ENCODE measurements around the gene PRXL2B. TPM values are rescaled to one million over a fixed set of nuclear protein-coding genes. Genes with fewer than 3 reads are reported as not detected.

Gene PRXL2B
- total RNA-seq, 1 donor from 2014 or later, result 26.3 TPM

- peak overlapping the region; percentile 96 for H3K27ac ChIP-seq
- peaks cover 41% of the 10 kb centered on the region for H3K4me1 ChIP-seq
- intact Hi-C loops (cut with DNase I), result no loop called here
- ATAC-seq, result no peak
- peaks cover 25% of the 10 kb centered on the region for H3K36me3 ChIP-seq
- H3K27me3 ChIP-seq (ENCODE audit: low read depth), result no peaks in the 10 kb centered on the region
- TF ChIP-seq CTCF (IDR thresholded peaks at IDR 0.05), result peak; percentile 54
- no peaks in the 10 kb centered on the region for H3K9me3 ChIP-seq
- peak overlapping the region; percentile 95 for H3K4me3 ChIP-seq
- no peak for DNase-seq
Observed at GRCh38 chr1:2554621-2555387, 31.8 kb upstream of the PRXL2B start.

GRCh38 chr1:2555634-2556276 is 30.8 kb upstream of the PRXL2B start:
- Histone ChIP-seq H3K4me3 (peak overlapping the region; percentile 95), H3K36me3 (peaks cover 34% of the 10 kb centered on the region), H3K9me3 (no peaks in the 10 kb centered on the region), H3K4me1 (peaks cover 41% of the 10 kb centered on the region), H3K27me3 (ENCODE audit: low read depth) (no peaks in the 10 kb centered on the region), H3K27ac (peak overlapping the region; percentile 96)
- intact Hi-C loops (cut with DNase I), result no loop called here
- ATAC-seq, result peak; percentile 72 to 79
- DNase-seq, result peak; percentile 93
- no peak for TF ChIP-seq CTCF (IDR thresholded peaks at IDR 0.05)

GRCh38 chr1:2556277-2556677 is 30.3 kb upstream of the PRXL2B start, which contains the start of gene TNFRSF14:
TNFRSF14 (plus strand) TSS chr1:2556371; CDS start chr1:2556665, 294 bp downstream.
- peak; percentile 80 for DNase-seq
- peaks cover 41% of the 10 kb centered on the region for H3K4me1 ChIP-seq
- no peaks in the 10 kb centered on the region for H3K27me3 ChIP-seq (ENCODE audit: low read depth)
- H3K4me3 ChIP-seq, result peak within 1 kb of the TSS; percentile 95
- H3K9me3 ChIP-seq, result no peaks in the 10 kb centered on the region
- peak within 1 kb of the TSS; percentile 96 for H3K27ac ChIP-seq
- TF ChIP-seq CTCF (IDR thresholded peaks at IDR 0.05), result no peak
- intact Hi-C loops (cut with DNase I), result no loop called here
- ATAC-seq, result peak; percentile 57 to 77
- H3K36me3 ChIP-seq, result peaks cover 39% of the 10 kb centered on the region

- Histone ChIP-seq H3K27me3 (ENCODE audit: low read depth) (no peaks in the 10 kb centered on the region), H3K36me3 (peaks cover 45% of the 10 kb centered on the region), H3K4me3 (peak overlapping the region; percentile 95), H3K27ac (peak overlapping the region; percentile 96), H3K9me3 (no peaks in the 10 kb centered on the region), H3K4me1 (peaks cover 41% of the 10 kb centered on the region)
- no peak for TF ChIP-seq CTCF (IDR thresholded peaks at IDR 0.05)
- ATAC-seq (peak; percentile 34 to 50), DNase-seq (peak; percentile 70)
- intact Hi-C loops (cut with DNase I), result no loop called here
Observed at GRCh38 chr1:2556678-2557481, 29.7 kb upstream of the PRXL2B start.

All from lower lobe of right lung (tissue), 2 donors.